Stomach (tissue), 4 donors: ENCODE measurements around the gene NISCH.

ENCODE experiments used
- CTCF ChIP-seq, 7 experiments: fragments of 450-650 bp in 4 of 7; fragments of 200-600 bp in 3 of 7; sonication (generic) in 3 of 7; IDR thresholded peaks; one replicate each; pipeline ENCODE4 v1.5.1; 2016 to 2019; ENCODE audit warnings: antibody characterized with exemption in 7 of 7, control low read depth in 2 of 7, mild to moderate bottlenecking in 1 of 7
- POLR2A ChIP-seq, 4 donors: fragments of 450-650 bp; IDR thresholded peaks; one replicate each; pipeline ENCODE4 v1.6.1; 2016; ENCODE audit warnings: antibody characterized with exemption in 4 of 4, control low read depth in 2 of 4, mild to moderate bottlenecking in 1 of 4, moderate library complexity in 1 of 4

- TF ChIP-seq CTCF (IDR thresholded peaks at IDR 0.05) (no peak), POLR2A (IDR thresholded peaks at IDR 0.05) (no peak)
These were observed 61.2 kb downstream of the NISCH start for GRCh38 chr3:52516509-52517195.
